GM12878 (cell line): Measurements from ENCODE around the gene SDCCAG8.

Experiments
- ATF3 ChIP-seq: IDR thresholded peaks from 2 replicates; pipeline ENCODE4 v1.6.1; 2011; ENCODE audit warnings: low read depth, mild to moderate bottlenecking, low read length, moderate library complexity, borderline replicate concordance; ENCODE audit errors: extremely low read depth
- EZH2 ChIP-seq: IDR thresholded peaks from 2 replicates; pipeline ENCODE4 v1.6.1; 2012; ENCODE audit warnings: low read depth, mild to moderate bottlenecking, control low read depth, inconsistent platforms, low read length, borderline replicate concordance; ENCODE audit not compliant: control insufficient read depth
- RCOR1 ChIP-seq: conservative IDR thresholded peaks from 2 replicates; pipeline ENCODE4 v1.6.1; 2012; ENCODE audit warnings: low read depth, low read length, improper control_type of control experiment
- TF ChIP-seq, protein P1 (sequence below), 3 experiments: IDR thresholded peaks in 2 of 3; conservative IDR thresholded peaks in 1 of 3; 2 replicates each; pipeline ENCODE4 v1.5.1; 2011; ENCODE audit warnings: low read depth in 3 of 3, low read length in 3 of 3, mild to moderate bottlenecking in 3 of 3, control low read depth in 2 of 3, moderate library complexity in 2 of 3, inconsistent platforms in 1 of 3, mixed read lengths in 1 of 3; ENCODE audit not compliant: control insufficient read depth in 2 of 3, insufficient read depth in 1 of 3; ENCODE audit errors: extremely low read depth in 1 of 3

DNA sequence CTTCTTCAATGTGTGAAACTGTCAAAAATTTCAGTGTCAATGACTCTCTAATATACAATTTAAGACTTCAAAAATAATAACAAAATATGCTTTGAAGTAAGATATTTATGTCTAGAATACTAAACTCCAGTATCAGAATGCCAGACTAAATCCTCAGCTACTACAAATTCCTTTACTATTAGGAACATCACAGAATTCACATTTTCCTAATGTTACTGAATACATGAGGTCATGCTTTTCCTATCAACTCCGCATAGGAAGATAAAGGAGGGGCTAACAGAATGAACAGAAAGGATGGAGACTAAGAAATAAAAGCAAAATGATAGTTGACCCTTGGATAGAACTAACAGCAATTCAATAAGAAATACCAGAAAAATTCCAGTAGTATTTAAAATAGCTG is 292.7 kb downstream of the SDCCAG8 start:
- TF ChIP-seq, protein P1, sequence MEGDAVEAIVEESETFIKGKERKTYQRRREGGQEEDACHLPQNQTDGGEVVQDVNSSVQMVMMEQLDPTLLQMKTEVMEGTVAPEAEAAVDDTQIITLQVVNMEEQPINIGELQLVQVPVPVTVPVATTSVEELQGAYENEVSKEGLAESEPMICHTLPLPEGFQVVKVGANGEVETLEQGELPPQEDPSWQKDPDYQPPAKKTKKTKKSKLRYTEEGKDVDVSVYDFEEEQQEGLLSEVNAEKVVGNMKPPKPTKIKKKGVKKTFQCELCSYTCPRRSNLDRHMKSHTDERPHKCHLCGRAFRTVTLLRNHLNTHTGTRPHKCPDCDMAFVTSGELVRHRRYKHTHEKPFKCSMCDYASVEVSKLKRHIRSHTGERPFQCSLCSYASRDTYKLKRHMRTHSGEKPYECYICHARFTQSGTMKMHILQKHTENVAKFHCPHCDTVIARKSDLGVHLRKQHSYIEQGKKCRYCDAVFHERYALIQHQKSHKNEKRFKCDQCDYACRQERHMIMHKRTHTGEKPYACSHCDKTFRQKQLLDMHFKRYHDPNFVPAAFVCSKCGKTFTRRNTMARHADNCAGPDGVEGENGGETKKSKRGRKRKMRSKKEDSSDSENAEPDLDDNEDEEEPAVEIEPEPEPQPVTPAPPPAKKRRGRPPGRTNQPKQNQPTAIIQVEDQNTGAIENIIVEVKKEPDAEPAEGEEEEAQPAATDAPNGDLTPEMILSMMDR (IDR thresholded peaks at IDR 0.05 in 2 of 3, conservative IDR thresholded peaks at IDR 0.05 in 1 of 3; ENCODE audit: control insufficient read depth in 2 of 3, extremely low read depth in 1 of 3, insufficient read depth in 1 of 3, low read depth in 3 of 3, low read length in 3 of 3) = no peak
- TF ChIP-seq EZH2 (no peak), ATF3 (no peak), RCOR1 (no peak)
